GM21723 (cell line): Measurements from ENCODE around the gene SLC9A8.

ENCODE experiments used
- ATAC-seq: cut with Tn5 transposase; IDR thresholded peaks from one replicate; pipeline ENCODE4 v1.9.1; 2021; ENCODE audit warnings: mild to moderate bottlenecking, moderate library complexity; ENCODE audit not compliant: unreplicated experiment

SLC9A8 gene

DNA sequence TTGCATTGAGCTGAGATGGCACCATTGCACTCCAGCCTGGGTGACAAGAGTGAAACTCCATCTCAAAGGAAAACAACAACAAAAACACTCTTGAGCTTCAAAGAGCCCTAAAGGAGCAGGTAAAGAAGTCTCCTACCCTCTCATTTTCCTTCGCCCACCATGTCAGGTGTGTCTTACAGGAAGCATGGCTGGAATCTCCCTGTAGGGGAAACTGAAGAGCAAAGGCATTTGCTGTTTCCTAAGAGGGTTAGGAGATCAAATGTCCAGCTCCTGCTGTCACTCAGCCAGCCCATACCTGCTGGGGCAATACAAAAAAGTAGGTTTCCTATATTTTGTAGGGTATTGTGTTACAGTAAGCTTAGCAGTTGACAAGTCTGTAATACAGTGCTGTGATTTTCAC lies 59.4 kb downstream of the SLC9A8 start:
- no peak for ATAC-seq

DNA sequence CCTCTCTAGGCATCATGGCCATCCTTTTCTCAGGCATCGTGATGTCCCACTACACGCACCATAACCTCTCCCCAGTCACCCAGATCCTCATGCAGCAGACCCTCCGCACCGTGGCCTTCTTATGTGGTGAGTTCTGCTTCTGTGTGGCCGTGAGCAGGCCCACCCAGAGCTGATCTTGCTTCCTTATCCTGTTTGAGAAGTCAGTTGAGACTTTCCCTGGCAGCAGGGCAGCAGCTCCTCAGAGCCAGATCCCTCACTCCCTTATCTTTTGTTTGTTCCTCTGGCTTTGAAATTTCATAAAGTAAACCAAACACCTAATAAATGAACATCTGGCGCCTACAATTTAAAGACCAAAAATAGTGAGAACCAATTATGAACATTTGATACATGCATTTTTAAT lies 62.1 kb downstream of the SLC9A8 start:
- no peak for ATAC-seq

DNA sequence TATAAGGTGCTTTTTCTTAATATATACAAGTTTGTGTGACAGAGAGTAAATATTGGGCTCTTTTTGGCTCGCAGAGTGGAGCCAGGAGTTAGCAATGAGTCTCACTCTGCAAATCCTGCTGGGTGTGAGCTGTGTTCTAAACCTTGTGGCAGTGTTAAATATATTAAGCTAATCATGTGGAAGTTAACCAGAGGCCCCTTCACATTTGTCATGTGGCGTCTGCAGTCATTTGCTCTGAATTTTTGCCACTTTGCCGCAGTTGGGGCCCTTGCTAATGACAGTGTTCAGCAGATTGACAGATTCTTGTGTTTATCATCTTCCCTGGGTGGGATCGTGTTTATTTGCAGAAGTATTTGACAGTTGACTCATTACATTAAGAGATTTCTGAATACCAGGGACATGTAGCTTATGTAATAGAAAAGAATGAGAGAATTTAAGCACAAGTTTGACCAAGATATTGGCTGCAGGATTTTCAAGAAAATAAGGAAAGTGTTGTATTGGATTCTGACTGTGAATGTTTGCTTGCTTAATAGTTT lies 64.8 kb downstream of the SLC9A8 start:
- no peak for ATAC-seq

DNA sequence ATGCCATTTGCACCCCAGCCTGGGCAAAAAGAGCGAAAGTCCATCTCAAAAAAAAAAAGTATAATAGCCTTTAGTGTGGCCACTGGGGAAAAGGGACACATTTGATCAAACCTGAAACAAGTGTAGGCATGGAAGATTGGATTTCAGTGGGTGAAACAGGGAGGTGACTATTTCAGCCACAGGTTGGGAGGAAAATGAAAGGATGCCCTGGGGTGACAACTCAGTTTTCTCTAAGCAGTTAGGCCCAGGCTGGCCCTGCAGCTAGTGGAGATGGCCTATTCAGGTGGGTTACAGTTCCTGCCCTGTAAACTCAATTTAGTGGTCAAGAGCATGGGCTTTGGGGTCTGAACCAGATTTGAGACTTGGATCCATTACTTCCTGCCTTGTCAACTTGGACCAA lies 66.3 kb downstream of the SLC9A8 start:
- no peak for ATAC-seq

DNA sequence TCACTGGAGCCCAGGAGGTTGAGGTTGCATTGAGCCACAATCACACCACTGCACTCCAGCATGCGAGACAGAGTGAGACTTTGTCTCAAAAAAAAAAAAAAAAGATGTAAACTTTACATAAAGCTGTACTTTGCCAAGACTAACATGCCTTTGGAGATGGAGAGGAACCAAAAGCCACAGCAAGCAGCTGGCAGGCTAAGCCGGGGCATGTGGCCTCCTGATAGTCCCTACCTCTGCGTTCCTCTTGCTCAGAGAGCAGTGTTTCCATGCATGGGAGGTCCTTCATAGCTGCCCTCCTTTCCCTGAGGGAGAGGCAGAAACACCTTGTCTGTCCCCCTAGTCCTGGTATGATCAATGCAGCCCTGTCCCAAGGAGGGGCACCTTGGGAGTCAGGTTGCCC lies 67.5 kb downstream of the SLC9A8 start:
- ATAC-seq = no peak

DNA sequence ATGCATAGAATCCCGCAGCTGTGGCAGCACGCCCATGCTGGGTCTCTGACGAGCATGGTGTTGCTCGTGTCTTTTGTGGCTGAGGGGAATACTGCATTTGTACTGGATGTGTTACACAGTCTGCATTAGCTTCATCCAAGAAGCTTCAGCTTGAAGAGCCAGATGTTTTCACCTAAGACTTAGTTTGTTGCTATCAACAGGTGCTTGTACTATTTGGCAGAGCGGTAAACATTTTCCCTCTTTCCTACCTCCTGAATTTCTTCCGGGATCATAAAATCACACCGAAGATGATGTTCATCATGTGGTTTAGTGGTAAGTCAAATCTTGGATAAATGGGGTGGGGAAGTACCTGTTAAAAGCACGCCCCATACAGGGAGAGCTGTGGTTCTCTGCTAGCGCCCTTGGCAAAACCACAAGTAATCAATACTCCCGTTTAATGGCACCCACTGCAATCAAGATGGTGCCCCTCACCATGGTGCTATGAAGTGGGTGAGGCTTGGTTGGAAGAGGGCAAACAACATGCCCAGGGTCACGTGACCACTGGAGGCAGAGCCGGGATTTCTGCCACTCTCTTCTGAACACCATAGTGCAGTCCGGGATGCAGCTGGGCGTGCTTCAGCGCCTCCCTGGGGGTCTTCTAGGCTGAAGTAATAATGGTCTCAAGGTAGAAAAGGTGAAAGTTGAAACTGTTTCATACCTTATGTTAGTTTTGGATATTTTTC lies 68.3 kb downstream of the SLC9A8 start:
- no peak for ATAC-seq

DNA sequence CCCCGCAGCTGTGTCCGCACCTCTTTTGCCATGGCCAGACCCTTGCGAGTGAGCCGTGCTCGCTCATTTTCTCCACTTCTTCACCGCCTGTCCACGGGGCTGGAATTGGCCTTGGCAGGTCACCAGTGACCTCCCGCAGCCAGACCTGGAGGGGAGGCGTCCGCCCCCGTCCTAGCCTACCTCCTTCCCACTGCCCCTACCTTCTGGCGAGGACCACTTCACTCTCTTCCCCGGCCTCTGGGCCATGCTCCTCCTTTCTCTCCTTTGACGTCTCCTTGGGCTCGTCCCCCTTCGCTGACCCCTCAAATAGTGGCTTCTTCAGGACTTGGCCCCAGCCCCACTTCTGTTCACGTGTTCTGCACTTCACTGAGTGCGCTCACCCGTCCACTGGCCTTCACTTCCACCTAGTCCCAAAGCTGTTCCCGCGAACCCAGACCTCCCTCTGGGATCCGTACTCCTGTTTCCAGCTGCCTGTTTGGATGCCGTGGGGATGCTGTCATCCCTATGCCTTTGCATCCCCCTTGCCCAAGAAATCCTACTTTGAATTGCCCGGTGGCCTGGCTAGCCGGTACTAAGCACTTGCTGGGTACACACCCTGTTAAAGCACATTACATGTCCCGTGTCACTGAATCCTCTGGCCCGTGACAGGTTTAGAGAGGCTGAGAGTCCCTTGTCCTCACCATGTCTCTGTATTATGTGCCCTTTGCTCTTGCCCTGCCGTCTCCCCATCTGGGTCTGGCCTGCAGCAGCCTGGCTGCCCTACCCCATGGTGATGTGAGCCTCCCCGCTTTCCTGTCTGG lies 69.7 kb downstream of the SLC9A8 start:
- ATAC-seq = no peak

DNA sequence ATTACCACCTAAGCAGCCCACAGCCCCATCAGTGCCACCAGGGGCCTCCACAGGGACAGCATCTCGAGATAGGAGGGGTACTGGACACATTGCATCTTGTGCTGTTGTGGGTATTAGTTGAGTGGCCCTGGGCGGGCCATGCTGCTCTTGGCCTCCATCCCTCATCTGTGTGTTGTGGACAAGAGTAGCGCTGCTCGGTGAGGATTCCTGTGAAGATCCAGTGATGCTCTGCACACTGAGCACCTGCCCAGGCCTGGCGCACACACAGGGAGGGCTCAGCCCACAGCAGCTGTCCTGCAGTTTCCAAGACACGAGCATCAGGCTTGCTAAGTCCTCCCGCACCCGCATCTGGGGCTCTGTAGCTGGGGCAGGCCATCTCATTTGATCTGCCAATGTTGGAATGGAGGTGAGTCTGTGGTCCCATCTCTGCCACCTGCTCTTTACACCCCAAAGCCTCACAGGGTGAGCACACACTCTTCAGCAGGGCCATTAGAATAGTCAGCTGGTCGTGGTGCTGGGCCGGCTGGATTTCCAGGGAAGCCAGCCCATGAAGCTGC lies 70.7 kb downstream of the SLC9A8 start:
- ATAC-seq = no peak

DNA sequence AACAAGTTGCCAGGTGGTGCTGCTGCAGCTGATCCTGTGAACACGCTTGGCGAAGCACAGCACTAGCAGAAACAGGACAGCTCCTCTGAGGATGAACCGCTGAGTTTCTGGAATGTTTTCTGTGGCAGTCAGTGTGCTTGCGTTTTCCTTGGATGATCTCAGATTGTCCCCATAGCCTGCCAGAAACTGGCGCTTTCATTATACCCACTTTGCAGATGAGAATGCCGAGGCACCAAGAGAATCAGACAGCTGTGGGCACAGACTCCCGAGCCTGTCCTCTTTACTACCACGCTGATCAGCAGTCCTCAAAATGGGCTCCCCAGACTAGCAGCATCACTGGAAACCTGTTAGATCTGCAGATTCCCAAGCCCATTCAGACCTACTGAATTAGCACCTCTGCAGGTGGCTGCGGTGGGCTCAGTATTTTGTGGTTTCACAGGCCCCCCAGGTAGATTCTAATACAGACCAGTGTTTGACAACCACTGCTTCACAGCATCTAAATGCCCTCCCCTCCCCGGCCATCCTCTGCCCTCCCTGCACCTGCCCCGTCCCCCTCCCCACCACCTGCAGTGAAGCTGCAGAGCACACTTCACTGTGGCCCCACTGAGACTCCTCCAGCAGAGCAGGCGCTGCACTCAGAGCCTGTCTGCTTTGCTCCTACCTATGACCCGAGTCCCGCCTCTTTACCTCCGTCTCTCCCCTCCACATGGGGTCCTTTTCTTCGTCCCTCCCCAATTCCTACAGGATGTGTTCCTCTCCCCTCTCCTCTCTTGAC lies 73.1 kb downstream of the SLC9A8 start:
- no peak for ATAC-seq

DNA sequence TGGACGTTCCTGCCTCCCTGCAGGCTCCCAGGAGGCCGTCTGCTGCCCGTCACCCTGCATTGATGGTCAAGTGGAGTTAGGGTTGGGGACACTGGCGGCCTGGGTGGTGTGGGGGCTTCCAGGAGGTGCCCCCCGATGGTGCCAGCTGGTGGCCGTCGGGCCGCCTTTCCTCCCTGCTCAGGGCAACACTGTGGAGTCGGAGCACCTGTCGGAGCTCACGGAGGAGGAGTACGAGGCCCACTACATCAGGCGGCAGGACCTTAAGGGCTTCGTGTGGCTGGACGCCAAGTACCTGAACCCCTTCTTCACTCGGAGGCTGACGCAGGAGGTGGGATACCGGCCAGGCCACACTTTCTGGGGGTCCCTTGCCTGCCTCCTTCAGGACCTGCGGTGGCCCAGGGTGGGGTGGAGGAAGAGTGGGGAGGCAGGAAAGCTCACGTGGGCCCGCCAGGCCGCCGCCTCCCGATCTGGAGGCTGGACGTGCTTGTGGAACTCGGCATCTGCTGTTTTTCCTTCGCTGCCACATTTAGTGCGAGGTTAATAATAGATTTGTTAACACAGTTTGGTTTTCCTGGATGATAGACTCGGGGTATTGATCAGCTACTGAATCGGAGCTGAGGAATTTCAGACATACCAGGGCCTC lies 74.1 kb downstream of the SLC9A8 start:
- no peak for ATAC-seq

DNA sequence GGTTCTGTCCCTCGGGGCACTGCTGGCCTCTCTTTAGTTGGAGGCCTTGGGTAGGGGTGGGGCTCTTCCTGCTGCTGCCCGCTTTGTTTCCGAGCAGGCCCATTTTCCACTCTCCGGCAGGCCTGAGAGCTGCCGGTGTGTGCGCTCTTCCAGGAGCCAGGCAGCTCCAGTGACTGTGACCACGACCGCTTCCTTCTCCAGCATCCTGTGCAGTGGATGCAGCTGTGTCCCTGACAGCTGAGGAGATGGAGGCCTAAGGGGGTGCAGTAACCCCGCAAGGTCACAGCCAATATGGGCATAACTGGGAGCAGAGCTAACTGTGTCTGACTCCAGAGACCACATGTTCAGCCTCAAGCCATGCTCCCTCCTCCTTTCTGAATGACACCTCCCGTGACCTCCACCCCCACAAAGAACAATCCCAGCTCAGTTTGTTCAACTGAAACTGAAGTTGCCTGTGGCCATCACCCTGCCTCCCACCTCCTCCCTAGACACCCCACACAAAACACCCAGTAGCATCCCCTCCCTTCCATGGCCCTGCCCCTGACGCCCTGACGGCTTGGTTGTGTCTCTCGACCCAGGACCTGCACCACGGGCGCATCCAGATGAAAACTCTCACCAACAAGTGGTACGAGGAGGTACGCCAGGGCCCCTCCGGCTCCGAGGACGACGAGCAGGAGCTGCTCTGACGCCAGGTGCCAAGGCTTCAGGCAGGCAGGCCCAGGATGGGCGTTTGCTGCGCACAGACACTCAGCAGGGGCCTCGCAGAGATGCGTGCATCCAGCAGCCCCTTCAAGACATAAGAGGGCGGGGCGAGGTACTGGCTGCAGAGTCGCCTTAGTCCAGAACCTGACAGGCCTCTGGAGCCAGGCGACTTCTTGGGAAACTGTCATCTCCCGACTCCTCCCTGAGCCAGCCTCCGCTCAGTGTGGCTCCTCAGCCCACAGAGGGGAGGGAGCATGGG lies 74.9 kb downstream of the SLC9A8 start:
- ATAC-seq = no peak

DNA sequence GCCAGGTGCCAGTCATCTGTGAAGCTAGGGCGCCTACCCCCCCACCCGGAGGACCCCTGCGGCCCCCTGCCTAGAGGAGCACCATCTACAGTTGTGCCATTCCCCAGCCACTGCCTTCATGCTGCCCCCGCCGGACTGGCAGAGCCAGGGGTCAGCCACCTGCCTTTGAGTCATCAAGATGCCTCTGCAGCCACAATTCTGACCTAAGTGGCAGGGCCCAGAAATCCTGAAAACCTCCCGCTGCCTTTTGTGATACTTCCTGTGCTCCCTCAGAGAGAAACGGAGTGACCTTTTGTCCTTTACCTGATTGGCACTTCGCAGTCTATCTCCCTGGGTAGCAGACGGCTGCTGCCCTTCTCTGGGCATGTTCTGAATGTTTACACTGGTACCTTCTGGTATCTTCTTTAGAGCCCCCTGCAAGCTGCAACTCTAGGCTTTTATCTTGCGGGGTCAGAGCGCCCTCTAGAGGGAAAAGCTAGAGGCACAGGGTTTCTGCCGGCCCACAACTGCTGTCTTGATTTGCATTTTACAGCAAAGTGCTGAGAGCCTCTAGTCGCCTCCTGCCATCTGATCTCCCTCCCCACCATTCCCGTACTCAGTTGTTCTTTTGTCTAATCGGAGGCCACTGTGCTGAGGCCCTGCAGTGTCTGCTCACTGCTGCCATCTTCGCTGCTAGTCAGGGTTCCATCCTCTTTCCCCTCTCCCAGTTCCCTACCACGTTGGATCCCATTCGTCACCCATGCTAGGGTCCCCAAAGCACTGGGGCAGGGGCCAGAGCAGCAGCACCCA lies 75.8 kb downstream of the SLC9A8 start:
- ATAC-seq = no peak

DNA sequence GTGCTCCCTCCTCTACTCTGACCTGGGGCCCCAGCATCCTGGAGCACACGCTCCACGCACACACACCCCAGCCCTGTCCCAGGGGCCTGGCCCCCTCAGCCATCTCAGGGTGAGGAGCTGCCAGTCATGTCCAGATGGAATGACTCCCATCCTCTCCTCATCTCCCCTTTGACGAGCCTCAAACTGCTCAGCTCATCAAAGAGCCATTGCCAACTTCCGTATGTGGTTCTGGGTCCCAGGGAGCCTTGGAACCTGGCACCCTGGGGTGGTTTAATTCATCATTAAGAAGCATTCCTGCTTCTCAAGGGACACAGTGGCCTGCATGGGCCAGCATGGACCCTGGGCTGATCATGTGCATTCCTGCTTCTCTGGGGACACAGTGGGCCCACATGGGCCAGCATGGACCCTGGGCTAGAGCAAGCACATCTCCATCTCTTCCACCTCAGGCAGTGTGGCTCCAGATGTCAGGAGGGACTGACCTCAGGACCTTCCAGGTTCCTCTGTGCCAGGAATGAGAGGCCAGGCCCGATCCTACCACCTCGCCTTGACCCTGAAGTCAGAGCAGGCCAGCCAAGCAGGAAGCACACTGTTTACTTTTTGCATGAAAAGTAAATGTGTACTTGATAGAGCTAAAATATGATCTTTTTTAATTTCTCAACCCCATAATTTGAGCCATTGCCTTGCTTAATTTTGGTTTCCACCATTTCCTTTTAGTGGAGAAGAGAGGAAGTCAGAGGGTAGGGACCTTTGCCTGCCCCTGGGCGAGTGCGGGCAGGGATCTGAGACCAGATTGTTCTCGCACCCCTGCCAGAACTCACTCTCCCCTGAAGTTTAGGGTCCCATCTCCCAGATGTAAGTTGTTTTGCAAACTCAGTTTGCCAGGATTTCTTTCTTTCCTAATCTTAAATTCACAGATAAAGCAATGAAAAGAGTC lies 76.6 kb downstream of the SLC9A8 start:
- no peak for ATAC-seq

DNA sequence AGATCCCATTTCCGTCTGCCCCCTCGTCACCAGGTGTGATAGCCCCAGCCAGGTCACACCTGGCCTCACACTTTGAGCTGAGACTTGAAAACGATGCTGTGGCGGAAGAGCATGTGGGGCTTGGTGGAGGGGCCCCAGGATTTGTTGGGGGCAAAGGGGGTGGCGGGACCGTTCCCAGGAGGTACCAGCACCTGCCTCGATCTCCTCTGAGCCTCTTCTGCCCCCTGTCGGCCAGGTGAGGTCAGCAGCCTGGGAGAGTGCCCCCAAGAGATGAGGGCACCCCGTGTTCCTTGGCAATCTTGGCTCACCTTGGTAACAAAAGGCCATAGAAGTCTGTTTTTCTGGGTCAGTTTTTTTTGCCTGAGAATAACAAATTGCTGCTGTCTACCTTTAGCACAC lies 77.3 kb downstream of the SLC9A8 start:
- ATAC-seq = no peak

DNA sequence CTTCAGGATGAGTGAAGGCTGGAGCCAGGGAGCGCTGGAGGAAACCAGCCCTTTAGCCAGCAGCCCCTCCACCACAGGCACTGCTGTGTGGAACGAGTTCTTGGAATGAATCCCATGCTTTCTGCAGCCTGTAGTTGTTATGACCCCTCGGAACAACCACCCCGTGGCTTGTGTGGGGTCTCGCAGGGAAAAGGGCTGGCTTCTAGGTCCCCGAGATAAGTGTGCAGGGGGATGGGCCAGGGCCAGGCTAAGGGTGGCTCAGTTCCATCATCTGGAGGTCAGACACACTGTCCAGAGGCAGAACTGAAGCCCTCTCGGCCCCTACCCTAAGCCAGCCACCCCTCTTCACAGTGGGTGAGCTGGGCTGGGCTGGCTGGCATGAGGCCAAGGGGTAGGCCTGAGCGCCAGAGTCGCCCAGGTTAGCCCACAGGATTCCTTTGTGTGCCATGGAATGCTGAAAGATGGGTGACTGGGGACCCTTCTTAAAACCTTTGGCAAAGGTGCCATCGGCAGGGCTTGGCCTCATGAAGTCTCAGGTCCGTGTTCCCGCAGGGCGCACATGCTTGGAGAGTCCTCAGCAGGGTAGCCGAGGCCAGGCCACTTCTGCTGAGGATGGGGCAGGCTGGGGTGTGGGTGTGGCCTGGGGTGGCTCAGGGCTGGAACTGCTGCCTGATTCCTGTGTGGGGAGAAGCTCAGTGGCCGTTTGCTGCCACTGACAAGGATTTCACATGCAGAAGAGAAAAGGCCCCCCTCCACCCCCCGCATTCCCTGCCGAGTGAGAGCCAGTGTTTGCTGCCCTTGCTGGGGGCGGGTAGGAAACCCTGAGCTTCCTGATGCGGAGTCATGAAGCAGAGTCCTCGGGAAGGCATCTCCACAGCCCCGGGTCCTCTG lies 78.1 kb downstream of the SLC9A8 start:
- no peak for ATAC-seq

DNA sequence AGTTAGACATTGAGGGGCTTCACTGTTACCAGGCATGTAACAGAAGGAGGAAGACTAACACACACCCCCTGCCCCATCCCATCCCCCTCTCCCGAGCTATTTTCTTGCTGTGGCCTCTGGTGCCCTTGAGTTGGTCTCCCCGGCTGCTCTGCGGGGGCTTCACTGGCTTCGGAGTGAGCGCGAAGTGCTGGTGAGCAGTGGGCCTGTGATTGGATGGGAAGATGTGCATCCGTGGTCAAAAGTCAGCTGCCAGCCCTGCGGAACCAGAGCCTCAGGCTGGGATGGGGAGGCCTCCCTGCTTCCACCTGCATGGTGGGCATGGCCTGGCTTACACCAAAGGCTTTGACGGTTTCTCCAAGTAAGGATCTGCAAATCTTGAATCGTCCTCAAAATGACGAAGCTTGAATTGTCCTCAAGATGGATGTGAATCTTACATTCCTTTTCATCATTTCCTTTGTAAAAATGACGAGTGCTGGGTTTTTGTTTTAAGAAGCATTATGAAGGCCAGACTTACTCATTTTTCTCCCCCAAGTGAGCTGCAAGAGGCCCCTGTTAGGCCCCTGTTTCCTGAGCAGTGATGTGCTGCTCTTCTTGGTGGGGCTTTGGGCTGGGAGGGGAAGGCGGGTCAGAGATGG lies 79.0 kb downstream of the SLC9A8 start:
- ATAC-seq = no peak
